ENCODE results near the gene EPHB1. TPM values are rescaled to one million over a fixed set of nuclear protein-coding genes. Genes with fewer than 3 reads are reported as not detected.

Gene EPHB1
- total RNA-seq, 4 donors from 2014 or later = 0.16 to 1.5 (median 0.59) TPM

DNA sequence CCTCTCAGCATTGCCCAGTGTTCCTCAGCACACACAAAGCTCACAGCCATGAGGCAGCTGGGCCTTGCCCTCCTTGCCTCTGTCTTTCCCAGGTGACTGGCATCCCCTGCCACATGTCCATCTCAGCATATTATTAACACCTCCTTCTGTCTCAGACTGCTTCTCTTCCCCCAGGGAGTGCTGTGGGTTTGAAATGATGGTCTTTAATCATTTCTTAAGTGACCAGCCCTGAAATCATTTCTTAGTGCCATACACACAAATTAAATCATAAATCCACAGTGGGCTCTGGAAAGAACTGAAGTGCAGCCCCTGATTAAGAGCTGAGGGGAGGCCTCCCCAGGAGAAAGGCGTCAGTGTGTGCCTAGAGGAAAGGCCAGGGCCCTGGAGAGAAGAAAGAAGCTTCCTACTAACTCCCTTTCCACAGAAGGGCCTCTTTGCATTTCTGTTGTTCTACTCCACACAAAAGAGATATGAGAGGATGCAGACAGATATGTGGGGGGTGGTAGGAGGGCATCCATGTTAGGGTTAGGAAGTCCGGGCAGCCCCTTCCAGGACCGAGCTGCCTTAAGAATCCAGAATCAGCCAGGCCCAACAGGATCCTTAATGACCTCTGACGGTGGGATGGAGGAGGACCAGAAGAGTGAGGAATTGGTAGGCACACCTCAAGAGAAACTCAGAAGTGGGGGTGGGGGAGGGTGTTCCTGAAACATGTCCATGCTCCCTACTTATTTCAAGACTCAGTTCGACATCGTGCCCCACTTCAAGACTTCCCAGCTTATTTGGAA, 290.8 kb downstream of the EPHB1 start:
- no peak for TF ChIP-seq CTCF (IDR thresholded peaks at IDR 0.05; ENCODE audit: low read depth)

DNA sequence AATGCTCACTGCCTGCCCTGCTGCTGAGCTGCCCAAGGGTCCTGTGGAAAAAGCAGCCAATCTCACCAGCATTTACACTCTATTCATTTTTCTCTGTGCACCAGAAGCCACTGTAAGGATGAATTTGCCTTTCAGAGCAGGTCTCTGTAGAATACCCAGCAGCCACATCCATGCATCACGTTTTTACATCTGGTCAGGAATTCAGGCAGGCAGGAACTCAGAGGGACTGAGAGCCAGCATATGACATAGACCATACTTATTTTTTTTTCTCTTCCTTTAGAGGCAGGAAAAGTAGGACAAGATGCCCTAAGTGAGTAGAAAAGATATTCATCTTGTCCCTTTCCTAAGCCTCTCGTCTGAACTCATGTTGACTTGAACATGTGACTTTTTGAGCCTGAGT, 292.7 kb downstream of the EPHB1 start:
- TF ChIP-seq CTCF (IDR thresholded peaks at IDR 0.05; ENCODE audit: low read depth) = no peak

GRCh38 chr3:135089451-135089850, 294.4 kb downstream of the EPHB1 start:
- no peak for TF ChIP-seq CTCF (IDR thresholded peaks at IDR 0.05; ENCODE audit: low read depth)

- no peak for TF ChIP-seq CTCF (IDR thresholded peaks at IDR 0.05; ENCODE audit: low read depth)
Observed at GRCh38 chr3:135090020-135090717, 295.1 kb downstream of the EPHB1 start.

DNA sequence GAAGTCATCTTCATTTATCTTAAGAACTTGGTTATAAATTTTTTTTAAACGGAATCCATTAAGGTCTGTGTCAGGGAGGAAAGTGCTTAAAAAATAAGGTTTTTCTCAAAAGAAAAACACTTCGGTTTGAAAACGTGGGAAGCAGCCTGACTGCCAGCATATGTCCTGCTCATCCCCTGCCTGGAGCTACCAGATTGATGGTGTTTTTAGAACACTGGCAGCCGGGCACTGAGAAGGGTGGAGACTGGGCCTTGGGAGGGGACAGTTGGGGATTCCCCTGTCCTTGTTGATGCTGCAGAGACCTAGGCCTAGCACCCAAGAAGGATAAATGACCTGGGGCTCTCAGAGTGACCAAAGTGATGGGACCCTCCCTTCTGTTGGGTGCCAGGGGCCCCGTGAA, 296.9 kb downstream of the EPHB1 start:
- TF ChIP-seq CTCF (IDR thresholded peaks at IDR 0.05; ENCODE audit: low read depth) = no peak

DNA sequence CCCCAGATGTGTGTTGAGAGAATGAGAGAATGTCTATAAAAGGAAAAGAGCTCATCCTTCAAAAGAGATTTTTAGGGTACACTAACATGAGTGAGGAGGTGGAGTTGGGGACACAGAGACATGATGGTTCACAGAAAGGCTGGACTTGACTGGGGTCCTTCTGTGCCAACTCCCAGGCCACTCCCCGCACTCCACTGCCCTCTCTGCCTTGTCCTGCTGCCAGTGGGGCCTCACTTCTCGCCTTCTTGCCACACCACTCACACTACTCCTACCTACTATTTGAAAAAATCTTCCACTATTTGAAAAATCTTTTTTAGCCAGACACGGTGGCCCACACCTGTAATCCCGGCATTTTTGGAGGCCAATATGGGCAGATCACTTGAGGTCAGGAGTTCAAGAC, 298.1 kb downstream of the EPHB1 start:
- no peak for TF ChIP-seq CTCF (IDR thresholded peaks at IDR 0.05; ENCODE audit: low read depth)

DNA sequence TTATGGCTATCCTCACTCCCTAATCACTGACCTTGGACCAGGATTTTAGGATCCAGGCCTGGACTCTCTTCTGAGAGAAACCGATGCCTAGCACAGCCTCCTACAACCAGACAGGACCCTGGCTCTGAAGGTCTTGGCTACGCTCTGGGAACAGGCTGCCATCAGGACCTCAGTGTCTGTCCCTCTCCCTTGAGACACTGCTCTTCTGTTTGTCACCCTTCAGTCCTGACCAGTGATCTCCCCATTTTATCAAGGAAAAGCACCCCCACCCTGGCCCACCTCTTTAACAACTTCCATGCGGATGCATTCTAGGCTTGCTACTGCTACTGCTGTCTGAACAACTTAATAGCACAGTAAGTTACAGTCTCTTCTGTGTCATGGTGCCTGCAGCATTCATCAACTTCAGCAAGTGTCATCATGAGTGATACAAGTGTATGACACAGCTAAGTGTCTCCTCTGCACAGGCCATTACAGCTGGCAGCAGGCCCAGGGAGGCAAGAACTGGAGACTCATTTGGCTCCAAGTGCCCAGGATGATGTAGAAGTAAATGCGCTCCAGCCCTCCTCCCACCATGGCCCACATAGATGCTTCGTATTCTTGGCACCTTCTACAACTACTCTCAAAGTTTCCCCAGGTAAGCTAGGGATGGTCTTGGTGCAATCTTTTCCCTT, 302.4 kb downstream of the EPHB1 start:
- TF ChIP-seq CTCF (IDR thresholded peaks at IDR 0.05; ENCODE audit: low read depth) = no peak

Measured in subcutaneous adipose tissue (tissue), 4 donors.